Activated naive CD8-positive, alpha-beta T cell (primary cell): ENCODE results near the gene FAM241A.
A peak's percentile ranks its signal among the peaks of the same experiment; 100 is the strongest.

ENCODE experiments used
- H3K27ac Mint-ChIP-seq: one replicate; pipeline ENCODE4 v1.8.0; 2021; ENCODE audit warnings: mixed read lengths
- H3K27me3 Mint-ChIP-seq: one replicate; pipeline ENCODE4 v1.8.0; 2021; ENCODE audit warnings: mixed read lengths
- H3K36me3 Mint-ChIP-seq: one replicate; pipeline ENCODE4 v1.8.0; 2021; ENCODE audit warnings: mixed read lengths
- H3K4me1 Mint-ChIP-seq: one replicate; pipeline ENCODE4 v1.8.0; 2021; ENCODE audit warnings: low read depth, mixed read lengths
- H3K4me3 Mint-ChIP-seq: one replicate; pipeline ENCODE4 v1.8.0; 2021; ENCODE audit warnings: mild to moderate bottlenecking, mixed read lengths
- H3K9me3 Mint-ChIP-seq: one replicate; pipeline ENCODE4 v1.8.0; 2021; ENCODE audit warnings: low read depth, mixed read lengths

FAM241A gene

DNA sequence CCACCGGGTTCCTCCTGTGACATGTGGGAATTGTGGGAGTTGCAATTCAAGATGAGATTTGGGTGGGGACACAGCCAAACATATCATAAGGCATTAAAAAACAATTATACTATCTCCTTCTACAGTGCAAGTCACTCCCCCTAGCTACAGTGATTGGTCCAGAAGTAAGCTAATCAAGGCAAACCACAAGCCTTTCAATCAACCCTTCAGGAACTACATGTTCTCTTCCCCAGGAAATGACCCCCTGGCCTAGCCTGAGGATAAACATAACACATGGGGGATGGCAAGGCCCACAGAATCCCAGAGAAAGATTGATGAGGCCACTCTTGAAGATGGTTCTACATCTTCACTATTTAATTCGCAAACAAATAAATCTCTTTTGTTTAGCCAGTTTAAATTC, 25.2 kb upstream of the FAM241A start:
- no peaks in the 10 kb centered on the region for H3K27me3 Mint-ChIP-seq
- H3K4me1 Mint-ChIP-seq: peaks cover 18% of the 10 kb centered on the region
- peak overlapping the region; percentile 94 for H3K27ac Mint-ChIP-seq
- peak overlapping the region; percentile 7 for H3K4me3 Mint-ChIP-seq
- peaks cover 3% of the 10 kb centered on the region for H3K9me3 Mint-ChIP-seq
- peaks cover 2% of the 10 kb centered on the region for H3K36me3 Mint-ChIP-seq

- Mint-ChIP-seq H3K9me3 (no peaks in the 10 kb centered on the region), H3K36me3 (peaks cover 2% of the 10 kb centered on the region), H3K27ac (no peak overlapping the region), H3K27me3 (no peaks in the 10 kb centered on the region), H3K4me3 (no peak overlapping the region), H3K4me1 (peaks cover 1% of the 10 kb centered on the region)
Observed at GRCh38 chr4:112125416-112125815, 19.8 kb upstream of the FAM241A start.

DNA sequence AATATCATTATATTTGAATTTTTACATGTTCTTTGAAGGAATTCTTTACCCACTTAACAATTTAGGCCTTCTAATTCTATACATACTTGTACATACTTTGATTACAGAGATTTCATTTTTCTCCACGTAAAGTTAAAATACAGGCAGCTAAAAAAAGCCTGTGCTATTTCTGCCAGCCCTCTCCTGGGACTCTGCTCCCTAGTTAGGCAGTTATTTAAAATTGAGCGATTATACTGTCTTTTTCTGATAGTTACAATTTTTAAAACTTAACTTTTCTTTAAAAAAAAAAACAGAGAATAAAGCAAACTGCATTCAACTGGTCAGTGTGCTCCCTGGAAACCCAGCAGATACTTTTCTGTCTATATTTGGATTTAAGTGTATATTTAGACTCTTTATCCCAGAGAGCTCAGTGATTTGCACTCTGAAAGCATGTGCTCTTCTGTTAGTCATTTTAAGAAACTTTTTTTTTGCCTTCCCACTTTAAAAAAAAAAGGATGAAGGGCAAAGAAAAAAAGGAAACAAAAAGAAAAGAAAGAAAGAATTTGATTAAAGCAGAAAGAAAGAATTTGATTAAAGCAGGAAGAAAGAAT, 18.1 kb upstream of the FAM241A start:
- no peaks in the 10 kb centered on the region for H3K36me3 Mint-ChIP-seq
- H3K27me3 Mint-ChIP-seq: no peaks in the 10 kb centered on the region
- H3K4me1 Mint-ChIP-seq: no peaks in the 10 kb centered on the region
- no peak overlapping the region for H3K4me3 Mint-ChIP-seq
- H3K9me3 Mint-ChIP-seq: no peaks in the 10 kb centered on the region
- no peak overlapping the region for H3K27ac Mint-ChIP-seq

GRCh38 chr4:112127803-112128202, 17.5 kb upstream of the FAM241A start:
- H3K36me3 Mint-ChIP-seq: no peaks in the 10 kb centered on the region
- H3K4me1 Mint-ChIP-seq: no peaks in the 10 kb centered on the region
- H3K4me3 Mint-ChIP-seq: no peak overlapping the region
- H3K27ac Mint-ChIP-seq: no peak overlapping the region
- H3K9me3 Mint-ChIP-seq: no peaks in the 10 kb centered on the region
- H3K27me3 Mint-ChIP-seq: no peaks in the 10 kb centered on the region

DNA sequence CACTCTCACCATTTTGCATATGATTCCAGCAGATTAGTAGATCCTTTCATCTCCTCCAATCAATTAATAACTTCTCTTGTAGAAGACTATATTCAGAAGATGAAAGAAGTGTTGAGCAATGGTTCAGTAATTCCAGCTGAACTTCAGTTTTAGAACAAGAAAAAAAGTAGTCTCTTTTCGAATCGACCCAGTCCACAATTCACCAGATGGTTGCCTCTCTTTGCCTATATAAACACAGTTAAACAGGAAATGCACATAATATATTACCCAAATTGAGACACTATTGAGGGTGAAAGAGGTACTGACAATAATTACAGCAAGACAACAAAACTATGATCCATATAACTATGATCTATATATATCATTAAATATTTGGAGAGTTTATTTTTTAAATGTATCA, 16.8 kb upstream of the FAM241A start:
- H3K36me3 Mint-ChIP-seq: no peaks in the 10 kb centered on the region

GRCh38 chr4:112130906-112131305, 14.3 kb upstream of the FAM241A start:
- Mint-ChIP-seq H3K4me3 (no peak overlapping the region), H3K36me3 (no peaks in the 10 kb centered on the region), H3K27me3 (no peaks in the 10 kb centered on the region), H3K27ac (no peak overlapping the region), H3K4me1 (no peaks in the 10 kb centered on the region), H3K9me3 (no peaks in the 10 kb centered on the region)

More for the DNA sequence above, 16.8 kb upstream of the FAM241A start:
- no peak overlapping the region for H3K4me3 Mint-ChIP-seq
- H3K4me1 Mint-ChIP-seq: no peaks in the 10 kb centered on the region
- H3K27ac Mint-ChIP-seq: no peak overlapping the region
- H3K27me3 Mint-ChIP-seq: no peaks in the 10 kb centered on the region
- no peaks in the 10 kb centered on the region for H3K9me3 Mint-ChIP-seq

DNA sequence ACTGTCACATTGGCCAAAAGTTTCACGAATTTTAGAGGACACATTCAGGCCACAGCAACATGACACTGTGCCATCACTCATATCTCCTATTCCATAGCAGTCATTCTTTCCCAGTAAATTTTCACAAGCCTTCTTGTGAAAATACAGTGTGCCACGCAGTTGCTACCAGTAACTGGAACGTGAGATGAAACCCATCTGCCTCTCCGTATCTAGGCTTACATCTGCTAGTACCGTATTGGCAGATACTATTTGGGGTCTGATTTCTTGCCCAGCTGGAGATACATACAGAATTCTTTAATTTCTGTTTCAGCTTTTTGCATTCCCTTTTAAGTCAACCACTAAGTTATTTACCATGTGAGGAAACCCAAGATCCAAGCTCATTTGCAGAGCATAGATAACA, 8.7 kb upstream of the FAM241A start:
- Mint-ChIP-seq H3K27ac (no peak overlapping the region), H3K4me1 (no peaks in the 10 kb centered on the region), H3K9me3 (no peaks in the 10 kb centered on the region), H3K4me3 (no peak overlapping the region), H3K27me3 (no peaks in the 10 kb centered on the region), H3K36me3 (no peaks in the 10 kb centered on the region)

- no peak overlapping the region for H3K4me3 Mint-ChIP-seq
Observed at GRCh38 chr4:112138538-112138937, 6.7 kb upstream of the FAM241A start.

GRCh38 chr4:112140536-112140935, 4.7 kb upstream of the FAM241A start:
- Mint-ChIP-seq H3K9me3 (no peaks in the 10 kb centered on the region), H3K4me1 (peaks cover 7% of the 10 kb centered on the region), H3K27ac (no peak overlapping the region), H3K27me3 (no peaks in the 10 kb centered on the region), H3K36me3 (no peaks in the 10 kb centered on the region), H3K4me3 (no peak overlapping the region)

More at GRCh38 chr4:112138538-112138937, 6.7 kb upstream of the FAM241A start:
- Mint-ChIP-seq H3K27ac (no peak overlapping the region), H3K36me3 (no peaks in the 10 kb centered on the region), H3K9me3 (no peaks in the 10 kb centered on the region), H3K27me3 (no peaks in the 10 kb centered on the region), H3K4me1 (no peaks in the 10 kb centered on the region)

GRCh38 chr4:112141366-112142138, 3.7 kb upstream of the FAM241A start:
- no peaks in the 10 kb centered on the region for H3K9me3 Mint-ChIP-seq
- H3K27ac Mint-ChIP-seq: no peak overlapping the region
- H3K27me3 Mint-ChIP-seq: no peaks in the 10 kb centered on the region
- peaks cover 10% of the 10 kb centered on the region for H3K4me1 Mint-ChIP-seq
- H3K4me3 Mint-ChIP-seq: no peak overlapping the region
- peaks cover 5% of the 10 kb centered on the region for H3K36me3 Mint-ChIP-seq

DNA sequence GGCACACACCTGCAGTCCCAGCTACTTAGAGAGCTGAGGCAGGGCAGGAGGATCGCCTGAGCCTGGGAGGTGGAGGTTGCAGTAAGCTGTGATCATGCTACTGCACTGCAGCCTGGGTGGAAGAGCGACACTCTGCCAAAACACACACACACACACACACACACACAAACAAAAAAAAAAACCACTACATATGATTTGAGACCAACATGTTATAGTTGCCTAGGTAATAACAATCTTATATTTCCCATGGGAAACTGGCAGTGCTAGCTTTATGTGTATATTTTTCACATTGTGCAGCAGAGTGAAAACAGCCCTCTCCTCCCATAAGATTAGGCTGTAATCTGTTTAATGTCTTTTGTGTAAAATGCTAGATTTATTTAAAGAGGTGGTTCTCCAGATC, 3.1 kb upstream of the FAM241A start:
- no peak overlapping the region for H3K27ac Mint-ChIP-seq
- H3K4me1 Mint-ChIP-seq: peaks cover 15% of the 10 kb centered on the region
- H3K36me3 Mint-ChIP-seq: peaks cover 10% of the 10 kb centered on the region
- H3K27me3 Mint-ChIP-seq: no peaks in the 10 kb centered on the region
- H3K9me3 Mint-ChIP-seq: no peaks in the 10 kb centered on the region
- no peak overlapping the region for H3K4me3 Mint-ChIP-seq

DNA sequence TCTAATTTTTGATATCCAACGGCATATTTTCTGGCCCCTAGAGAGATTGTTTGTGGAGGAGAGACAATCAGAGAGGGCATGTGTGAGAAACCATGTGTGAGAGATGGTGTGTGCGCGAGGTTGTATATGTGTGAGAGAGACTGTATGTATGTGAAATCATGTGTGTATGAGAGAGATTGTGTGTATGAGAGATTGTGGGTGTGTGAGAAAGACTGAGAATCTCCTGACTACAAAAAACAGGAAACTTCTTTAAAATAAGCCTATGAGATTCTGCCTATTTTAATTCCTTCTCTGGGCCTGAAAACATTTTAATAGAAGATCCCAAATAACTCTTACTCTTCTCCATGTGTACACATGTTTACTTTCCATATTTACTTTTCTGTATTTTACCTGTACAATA, 1.5 kb upstream of the FAM241A start:
- H3K27me3 Mint-ChIP-seq: no peaks in the 10 kb centered on the region

DNA sequence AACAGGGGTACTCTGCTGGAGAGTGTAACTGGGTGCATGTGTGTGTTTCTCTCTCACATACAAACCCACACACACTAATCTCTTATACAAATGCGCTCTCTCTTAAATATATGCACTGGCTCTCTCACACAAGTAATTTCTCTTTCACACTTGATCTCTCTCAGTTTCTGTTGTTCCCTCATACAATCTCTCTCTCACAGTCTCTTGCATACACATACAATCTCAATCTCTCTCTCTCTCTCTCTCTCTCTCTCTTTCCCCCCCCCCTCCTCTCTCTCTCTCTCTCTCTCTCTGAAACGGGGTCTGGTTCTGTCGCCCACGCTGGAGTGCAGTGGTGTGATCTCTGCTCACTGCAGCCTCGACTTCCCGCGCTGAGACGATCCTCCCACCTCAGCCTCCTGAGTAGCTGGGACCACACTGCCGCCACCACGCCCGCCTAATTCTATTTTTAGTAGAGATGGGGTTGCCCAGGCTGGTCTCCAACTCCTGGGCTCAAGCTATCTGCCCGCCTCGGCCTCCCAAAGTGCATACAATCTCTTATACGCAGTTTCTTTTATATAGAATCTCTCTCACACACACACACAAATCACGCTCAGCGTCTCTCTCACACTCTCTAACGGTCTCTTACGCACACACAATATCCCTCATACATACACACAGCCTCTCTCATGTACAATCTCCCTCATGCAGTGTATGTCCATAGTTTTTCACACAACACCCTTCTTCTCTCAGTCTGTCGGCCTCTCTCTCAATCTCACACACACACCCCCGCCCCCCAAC, 518 bp upstream of the FAM241A start:
- Mint-ChIP-seq H3K36me3 (peaks cover 15% of the 10 kb centered on the region), H3K4me3 (peak overlapping the region; percentile 78), H3K4me1 (peaks cover 35% of the 10 kb centered on the region), H3K27ac (peak overlapping the region; percentile 74), H3K9me3 (no peaks in the 10 kb centered on the region), H3K27me3 (no peaks in the 10 kb centered on the region)

More for the DNA sequence above, 1.5 kb upstream of the FAM241A start:
- H3K36me3 Mint-ChIP-seq: peaks cover 15% of the 10 kb centered on the region
- no peak overlapping the region for H3K4me3 Mint-ChIP-seq
- no peaks in the 10 kb centered on the region for H3K9me3 Mint-ChIP-seq
- no peak overlapping the region for H3K27ac Mint-ChIP-seq
- peaks cover 31% of the 10 kb centered on the region for H3K4me1 Mint-ChIP-seq

GRCh38 chr4:112145790-112146501, 692 bp downstream of the FAM241A start:
- H3K27me3 Mint-ChIP-seq: no peaks in the 10 kb centered on the region

DNA sequence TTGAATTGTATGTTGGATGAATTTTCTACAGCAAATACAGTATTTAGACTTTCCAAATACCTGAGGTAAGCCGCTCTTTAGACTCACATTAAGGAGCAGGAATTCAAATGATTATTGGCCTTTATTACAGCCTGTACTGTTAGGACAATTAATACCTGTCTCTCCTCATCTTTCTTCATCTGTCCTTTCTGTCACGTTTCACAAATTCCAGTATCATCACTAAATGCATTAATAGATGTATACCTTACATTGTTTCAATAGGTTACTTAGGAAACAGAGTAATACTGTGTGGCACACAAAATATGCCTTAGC, 1.2 kb downstream of the FAM241A start:
- Mint-ChIP-seq H3K27me3 (no peaks in the 10 kb centered on the region), H3K36me3 (peaks cover 15% of the 10 kb centered on the region), H3K27ac (peak overlapping the region; percentile 99), H3K4me1 (peaks cover 45% of the 10 kb centered on the region), H3K4me3 (peak overlapping the region; percentile 99), H3K9me3 (no peaks in the 10 kb centered on the region)

More at GRCh38 chr4:112145790-112146501, 692 bp downstream of the FAM241A start:
- Mint-ChIP-seq H3K36me3 (peaks cover 15% of the 10 kb centered on the region), H3K9me3 (no peaks in the 10 kb centered on the region), H3K4me1 (peaks cover 40% of the 10 kb centered on the region), H3K27ac (peak overlapping the region; percentile 99), H3K4me3 (peak overlapping the region; percentile 99)
